ENCODE results near the gene KCNE4.

- TF ChIP-seq, protein P1, sequence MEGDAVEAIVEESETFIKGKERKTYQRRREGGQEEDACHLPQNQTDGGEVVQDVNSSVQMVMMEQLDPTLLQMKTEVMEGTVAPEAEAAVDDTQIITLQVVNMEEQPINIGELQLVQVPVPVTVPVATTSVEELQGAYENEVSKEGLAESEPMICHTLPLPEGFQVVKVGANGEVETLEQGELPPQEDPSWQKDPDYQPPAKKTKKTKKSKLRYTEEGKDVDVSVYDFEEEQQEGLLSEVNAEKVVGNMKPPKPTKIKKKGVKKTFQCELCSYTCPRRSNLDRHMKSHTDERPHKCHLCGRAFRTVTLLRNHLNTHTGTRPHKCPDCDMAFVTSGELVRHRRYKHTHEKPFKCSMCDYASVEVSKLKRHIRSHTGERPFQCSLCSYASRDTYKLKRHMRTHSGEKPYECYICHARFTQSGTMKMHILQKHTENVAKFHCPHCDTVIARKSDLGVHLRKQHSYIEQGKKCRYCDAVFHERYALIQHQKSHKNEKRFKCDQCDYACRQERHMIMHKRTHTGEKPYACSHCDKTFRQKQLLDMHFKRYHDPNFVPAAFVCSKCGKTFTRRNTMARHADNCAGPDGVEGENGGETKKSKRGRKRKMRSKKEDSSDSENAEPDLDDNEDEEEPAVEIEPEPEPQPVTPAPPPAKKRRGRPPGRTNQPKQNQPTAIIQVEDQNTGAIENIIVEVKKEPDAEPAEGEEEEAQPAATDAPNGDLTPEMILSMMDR (IDR thresholded peaks at IDR 0.05) = no peak
- peak; percentile 12; the same call in 1 of the 2 replicates for TF ChIP-seq MEF2A (IDR thresholded peaks at IDR 0.05; ENCODE audit: borderline replicate concordance, low read depth)
- no peak for TF ChIP-seq REST (IDR thresholded peaks at IDR 0.05; ENCODE audit: low read depth, low read length)
These were observed 4.7 kb upstream of the KCNE4 start for GRCh38 chr2:223047260-223047761.

Measured in SK-N-SH (cell line).